T47D (cell line): ENCODE results near the gene PGF.

Experiments used
- DNase-seq, 2 experiments: peaks; one replicate each; pipeline versions ENCODE4 v3.0.0 to v3.0.0-alpha.2; 2011 to 2012; ENCODE audit warnings: low read depth in 1 of 2, low spot score in 1 of 2
- JUND ChIP-seq: IDR thresholded peaks from 2 replicates; pipeline ENCODE4 v1.6.1; 2012; ENCODE audit warnings: low read depth
- in situ Hi-C: cut with HindIII; loops from 2 replicates; pipeline ENCODE4 v1.10.0; 2016; ENCODE audit warnings: low sequenced_read_pairs, low pct_unique_long_range_greater_than_20kb

PGF gene

DNA sequence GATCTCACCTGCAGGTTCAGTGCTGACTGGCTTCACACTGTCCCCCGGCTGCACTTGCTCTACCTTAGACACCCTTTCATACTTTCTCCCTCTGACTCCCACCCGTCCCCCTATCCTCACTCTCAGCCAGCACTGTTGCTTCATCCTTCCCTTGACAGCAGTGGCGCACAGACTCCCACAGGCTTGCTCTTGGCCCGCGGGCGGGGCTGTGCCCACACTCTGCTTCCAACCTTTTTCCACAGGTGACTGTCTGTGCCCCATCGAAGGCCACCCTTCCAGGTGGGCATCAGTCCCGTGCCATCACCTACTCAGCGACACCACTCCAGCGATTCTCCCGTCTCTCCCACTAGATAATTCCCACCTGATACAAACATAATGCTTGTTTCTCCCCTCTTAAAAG lies 31.3 kb downstream of the PGF start:
- in situ Hi-C loops = no loop called here
- DNase-seq = no peak
- no peak for TF ChIP-seq JUND

DNA sequence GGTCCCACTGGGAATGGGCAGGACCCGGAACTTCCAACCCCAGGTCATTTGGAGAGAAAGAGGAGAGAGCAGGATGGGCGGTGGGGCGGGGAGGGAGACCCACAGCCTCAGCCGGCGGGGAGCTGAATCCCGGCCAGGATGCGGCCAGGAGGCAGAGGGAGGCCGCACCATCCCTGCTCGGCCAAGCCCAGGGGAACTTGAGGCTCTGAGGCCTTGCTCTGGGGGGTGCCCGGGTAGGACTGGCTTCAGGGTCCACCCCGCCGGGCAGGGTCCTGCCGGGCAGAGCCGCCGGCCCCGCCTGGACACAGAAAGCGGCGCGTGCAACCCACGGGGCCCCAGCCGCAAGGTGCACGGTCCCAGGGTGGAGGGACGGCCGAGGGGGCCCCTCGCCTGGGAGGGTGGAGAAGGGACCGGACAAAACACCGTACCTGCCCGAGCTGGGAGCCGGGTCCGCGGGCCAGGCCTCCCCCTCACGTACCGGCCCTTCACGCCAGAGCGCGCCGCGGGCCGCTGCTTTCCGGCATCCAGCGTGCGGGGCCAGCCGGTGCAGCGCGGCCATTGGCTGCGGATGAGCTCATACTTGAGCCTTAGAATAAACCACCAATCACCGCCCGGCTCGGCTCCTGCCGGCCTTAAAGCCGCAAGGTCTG lies 32.5 kb downstream of the PGF start, which contains the start of gene RPS6KL1:
TSS of gene RPS6KL1 (minus strand) at position 509 of the 650 bp plus-strand sequence. CDS start 1,719 bp downstream, outside the sequence.
- peak; percentile 87 to 100 for DNase-seq
- in situ Hi-C loops = no loop called here
- no peak for TF ChIP-seq JUND

DNA sequence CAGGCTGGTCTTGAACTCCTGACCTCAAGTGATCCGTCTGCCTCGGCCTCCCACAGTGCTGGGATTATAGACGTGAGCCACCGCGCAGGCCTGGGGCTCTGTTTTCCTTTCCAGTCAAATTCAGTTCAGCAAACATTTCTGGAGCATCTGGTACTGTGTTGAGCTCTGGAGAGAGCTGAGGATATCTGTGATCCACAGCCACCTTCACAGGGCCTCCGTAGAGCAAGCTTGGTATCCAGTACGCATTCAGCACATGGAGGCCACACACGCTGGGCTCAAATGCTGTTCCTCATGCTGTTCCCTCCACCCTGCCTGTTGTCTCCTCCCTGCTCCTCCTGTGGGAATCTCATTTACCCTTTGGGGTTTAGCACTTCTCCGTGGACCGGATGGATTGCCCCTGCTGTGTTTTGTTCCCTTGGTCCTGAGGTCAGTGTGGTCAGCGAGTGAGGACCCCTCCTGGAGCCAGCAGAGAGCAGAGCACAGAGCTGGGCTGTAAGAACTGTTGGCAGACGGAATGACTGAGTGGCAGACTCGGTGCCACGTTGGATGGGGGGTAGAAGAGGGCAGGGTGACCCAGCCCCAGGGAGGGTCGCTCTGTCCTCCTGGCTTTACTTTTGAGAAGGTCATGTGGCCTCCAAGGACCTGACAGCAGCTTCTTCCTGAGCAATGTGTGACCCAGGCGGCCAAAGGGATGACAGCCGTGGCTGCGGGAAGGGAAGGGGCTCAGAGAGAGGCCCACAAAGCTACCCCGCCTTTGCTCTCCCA lies 33.2 kb downstream of the PGF start:
- no peak for DNase-seq
- TF ChIP-seq JUND = no peak
- in situ Hi-C loops = no loop called here

DNA sequence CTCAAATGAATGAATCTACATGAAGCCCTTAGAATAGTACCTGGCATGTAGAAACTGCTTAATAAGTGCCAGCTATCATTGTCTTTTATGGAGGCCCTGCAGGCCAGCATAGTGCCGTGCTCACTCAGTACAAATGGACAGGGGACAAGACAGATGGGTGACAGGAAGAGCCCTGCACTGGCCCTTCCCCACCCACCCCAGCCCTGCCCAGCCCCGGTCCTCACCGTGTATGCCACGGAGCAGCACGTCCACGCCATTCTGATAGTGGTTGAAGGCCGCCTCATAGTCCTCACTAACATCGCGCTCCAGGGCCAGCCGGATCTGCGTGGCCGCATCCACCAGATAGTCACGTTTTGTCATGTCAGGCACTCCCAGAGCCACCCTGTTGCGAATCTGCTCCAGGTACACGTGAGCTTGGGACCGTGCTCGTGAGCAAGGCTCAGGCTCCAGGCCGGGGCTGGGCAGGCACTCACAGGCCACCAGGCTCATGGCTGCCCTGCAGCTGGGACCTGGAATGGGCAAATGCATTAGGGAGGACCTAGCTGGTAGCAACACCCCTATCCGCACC lies 34.3 kb downstream of the PGF start:
- TF ChIP-seq JUND = no peak
- in situ Hi-C loops = no loop called here

DNA sequence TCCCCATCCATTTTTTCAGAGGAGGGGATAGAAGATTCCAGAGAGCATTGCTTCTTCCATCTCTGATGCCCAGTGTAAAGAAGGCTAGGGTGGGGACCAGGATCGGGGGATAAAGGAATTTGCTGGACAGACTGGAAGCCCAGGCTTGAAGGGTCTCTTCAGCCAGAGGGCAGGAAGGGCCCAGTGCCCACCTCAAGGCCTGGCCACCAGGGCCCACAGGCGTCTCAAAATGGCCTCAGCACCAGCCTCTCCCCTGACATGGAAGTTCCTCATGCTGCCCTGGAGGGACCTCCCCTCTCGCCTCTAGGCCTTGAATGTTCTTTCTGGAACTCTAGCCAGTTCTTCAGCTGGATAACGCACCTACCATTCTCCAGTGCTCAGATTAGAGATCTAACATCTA lies 35.1 kb downstream of the PGF start:
- in situ Hi-C loops = no loop called here
- no peak for TF ChIP-seq JUND
- DNase-seq = no peak

More for the DNA sequence above, 34.3 kb downstream of the PGF start:
- no peak for DNase-seq

DNA sequence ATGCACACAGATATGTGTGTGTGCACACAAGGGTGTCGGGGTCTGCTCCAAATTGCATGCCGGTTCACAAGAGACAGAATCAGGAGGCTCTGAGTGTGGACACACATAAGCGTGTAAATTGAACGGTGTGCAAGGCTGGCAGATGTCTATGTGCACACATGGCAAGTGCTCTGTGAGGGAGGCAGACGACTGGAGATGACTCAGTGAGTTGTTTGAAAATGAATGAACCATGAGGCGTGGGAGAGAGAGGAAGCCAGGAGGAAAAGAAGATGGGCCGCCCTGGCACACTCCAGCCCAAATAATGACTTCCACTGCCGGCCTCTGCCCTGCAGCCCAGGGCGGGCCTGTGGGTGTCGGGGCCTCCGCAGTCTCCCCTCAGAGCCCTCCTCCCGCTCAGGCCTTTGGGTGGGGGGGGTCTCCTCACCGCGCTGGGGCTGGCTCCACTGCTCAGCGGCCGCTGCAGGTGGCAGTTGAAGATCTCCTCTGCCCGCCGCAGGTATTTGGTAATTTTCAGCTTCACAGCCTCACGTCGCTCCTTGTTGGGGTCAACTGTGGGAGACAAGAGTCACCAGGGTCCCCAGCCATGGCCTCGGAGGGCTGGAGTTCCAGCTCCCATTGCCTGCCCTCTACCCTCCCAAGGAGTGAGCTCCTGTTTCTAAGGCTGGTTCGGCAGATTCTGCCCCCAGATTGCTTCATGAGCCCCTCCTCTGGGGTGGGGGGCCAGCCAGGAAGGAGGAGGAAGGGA lies 35.8 kb downstream of the PGF start:
- no peak for TF ChIP-seq JUND
- in situ Hi-C loops = no loop called here
- DNase-seq = no peak

DNA sequence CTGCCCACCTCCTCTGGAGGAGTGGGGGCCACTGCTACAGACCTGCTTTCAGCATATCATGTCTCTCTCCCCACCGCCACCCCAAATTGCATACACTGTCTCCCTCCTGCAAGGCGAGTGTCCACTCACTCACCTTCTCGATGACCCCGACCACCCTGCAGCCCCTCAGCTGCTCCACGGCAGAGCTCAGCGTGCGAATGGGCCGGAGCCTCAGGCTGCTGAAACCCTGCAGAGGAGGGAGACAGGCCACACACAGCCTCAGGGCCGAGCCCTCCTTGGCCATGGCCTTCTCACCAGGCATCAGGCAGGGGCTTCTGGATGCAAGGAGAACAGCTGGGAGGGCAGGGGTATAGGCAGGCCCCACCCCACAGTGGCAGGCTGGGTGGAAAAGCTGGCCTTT lies 37.0 kb downstream of the PGF start:
- in situ Hi-C loops = no loop called here
- TF ChIP-seq JUND = no peak
- no peak for DNase-seq

DNA sequence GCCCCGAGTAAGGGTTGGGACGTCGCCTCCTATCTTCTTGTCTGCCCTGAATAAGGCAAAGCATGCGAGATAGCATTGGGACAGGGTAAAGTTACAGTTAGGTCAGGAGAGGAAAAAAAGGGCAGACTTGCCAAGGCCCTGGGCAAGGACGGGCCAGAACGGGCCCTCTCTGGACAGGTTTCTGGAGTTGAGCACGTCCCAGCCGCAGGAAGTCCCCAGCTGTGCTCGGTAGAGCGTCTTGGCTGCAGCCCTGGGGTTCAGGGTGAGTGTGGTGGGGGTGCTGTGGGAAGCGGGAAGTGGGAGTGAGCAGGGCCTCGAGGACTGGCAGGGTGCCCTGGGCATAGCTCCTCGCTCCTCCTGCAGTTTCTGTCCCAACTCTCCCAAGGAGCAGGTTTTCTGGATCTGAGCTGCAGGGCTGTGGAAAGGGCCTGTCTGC lies 37.7 kb downstream of the PGF start:
- in situ Hi-C loops = no loop called here
- TF ChIP-seq JUND = no peak
- DNase-seq = no peak

DNA sequence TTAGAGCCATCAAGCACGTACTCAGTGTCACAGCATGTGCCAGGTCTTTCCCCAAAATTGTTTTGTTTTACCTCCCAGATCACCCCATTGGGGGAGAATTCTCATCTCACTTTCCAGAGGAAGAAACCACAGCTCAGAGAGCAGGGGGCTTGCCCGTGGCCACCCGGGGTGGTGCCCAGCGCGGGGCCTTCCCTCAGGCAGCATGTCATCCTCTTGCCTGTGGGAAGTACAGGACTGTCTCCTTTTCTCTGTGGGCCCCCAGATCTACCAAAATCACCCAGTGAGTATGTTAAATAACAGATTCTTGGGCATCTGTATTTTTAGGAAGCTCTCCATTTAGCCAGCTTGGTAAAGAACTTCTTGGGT lies 38.2 kb downstream of the PGF start:
- TF ChIP-seq JUND = no peak
- in situ Hi-C loops = no loop called here
- no peak for DNase-seq

DNA sequence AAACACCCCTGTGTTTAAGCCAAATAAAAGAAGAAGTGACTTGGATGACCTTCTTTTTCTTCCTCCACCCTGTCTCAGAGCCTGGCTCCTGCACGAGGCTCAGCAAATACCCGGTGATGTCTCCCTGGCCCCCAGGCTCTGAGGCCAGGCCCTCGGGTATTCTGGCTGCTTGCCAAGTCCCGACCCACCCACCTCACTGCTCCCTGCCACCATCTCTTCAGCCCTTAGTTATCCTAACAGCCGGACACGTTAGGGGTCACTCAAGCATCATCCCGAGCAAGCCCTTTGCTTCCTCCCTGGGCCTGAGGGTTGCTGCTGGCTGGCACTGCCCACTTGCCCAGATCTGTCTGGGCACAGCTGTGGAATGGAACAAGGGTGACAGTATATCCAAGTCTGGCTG lies 39.6 kb downstream of the PGF start:
- in situ Hi-C loops = no loop called here
- TF ChIP-seq JUND = no peak
- no peak for DNase-seq

DNA sequence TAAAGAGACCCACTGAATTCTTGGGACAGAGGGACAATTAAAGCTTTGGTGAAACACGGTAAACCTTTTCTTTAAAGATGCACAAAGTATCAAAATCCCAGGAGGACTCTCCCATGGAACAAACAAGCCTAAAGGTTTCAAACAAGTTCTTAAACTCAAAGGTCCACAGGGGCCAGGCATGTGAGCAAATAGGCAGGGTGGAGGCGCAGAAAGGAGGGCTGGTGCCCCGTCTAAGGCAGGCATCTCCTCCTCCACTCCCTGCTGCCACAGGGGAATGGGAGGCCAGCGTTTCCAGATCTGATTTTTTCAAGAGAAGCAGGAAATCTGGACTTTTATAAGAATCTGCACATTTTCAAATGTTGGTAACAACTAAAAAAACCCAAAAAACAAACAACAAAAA lies 40.0 kb downstream of the PGF start:
- no peak for DNase-seq
- TF ChIP-seq JUND = no peak
- in situ Hi-C loops = no loop called here

DNA sequence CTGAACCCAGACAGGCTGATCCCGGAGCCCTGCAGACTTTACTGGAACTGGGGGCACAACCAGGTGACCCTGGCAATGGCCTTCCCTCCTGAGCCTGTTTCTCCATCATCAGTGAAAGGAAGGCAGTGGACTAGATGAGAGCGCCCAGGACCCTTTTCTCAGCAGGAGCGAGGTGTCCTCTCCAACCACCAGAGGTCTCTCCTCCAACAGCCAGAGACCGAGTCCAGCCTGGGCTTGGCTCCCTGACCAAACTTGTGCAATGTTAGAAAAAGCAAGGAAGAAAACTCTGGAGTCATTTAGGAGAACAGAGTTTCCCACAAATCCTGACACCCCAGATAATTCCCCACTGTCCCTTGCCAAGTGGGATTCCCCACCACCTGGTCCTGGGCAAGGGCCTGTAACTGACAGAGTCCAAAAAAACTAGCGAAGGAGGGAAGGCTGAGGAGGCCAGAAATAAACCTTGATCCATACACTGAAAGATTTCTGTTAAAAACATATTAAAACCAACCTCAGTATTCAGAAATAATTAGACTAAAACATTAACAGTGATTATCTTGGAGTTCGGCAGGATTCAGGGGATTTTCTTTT lies 41.3 kb downstream of the PGF start:
- no peak for TF ChIP-seq JUND
- in situ Hi-C loops = no loop called here
- peak; percentile 80 to 83 for DNase-seq

DNA sequence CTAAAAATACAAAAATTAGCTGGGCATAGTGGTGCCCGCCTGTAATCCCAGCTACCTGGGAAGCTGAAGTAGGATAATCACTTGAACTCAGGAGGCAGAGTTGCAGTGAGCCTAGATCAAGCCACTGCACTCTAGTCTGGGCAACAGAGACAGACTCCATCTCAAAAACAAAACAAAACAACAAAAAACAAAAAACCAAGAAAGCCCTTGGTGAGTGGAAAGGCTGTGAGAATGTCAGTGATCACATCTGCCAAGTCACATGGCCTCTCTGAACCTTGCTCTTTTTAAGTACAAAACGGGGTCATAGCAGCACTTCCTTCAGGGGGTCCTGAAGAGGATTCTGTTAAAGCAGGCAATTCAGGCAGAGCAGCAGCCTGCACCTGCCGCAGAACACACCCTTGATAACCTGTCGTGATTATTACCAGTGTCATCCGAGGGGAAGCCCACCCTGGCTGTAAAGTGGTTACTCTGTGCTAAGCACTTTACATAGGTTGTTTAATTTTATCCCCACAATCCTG lies 41.9 kb downstream of the PGF start:
- in situ Hi-C loops = no loop called here
- no peak for TF ChIP-seq JUND
- DNase-seq = no peak
